Mononuclear cell (primary cell): ENCODE data around the gene CNBP. TPM values are rescaled to one million over a fixed set of nuclear protein-coding genes. Genes with fewer than 3 reads are reported as not detected.
"Not testable (repeated sequence)": the region's sequence is repeated elsewhere in the genome, so short reads cannot be mapped to it uniquely, and the experiment has no call there.

ENCODE experiments used
- H3K27me3 ChIP-seq: 2 replicates; pipeline ENCODE4 v1.6.0; 2011; ENCODE audit warnings: low read length, control low read depth; ENCODE audit not compliant: insufficient read depth
- H3K4me1 ChIP-seq: 2 replicates; pipeline ENCODE4 v1.5.1; 2011; ENCODE audit warnings: mild to moderate bottlenecking, low read length, control low read depth; ENCODE audit not compliant: insufficient read depth
- H3K4me3 ChIP-seq: 2 replicates; pipeline ENCODE4 v1.5.1; 2011; ENCODE audit warnings: mild to moderate bottlenecking, low read length, moderate library complexity
- H3K9me3 ChIP-seq: 2 replicates; pipeline ENCODE4 v1.5.1; 2011; ENCODE audit warnings: low read depth, mild to moderate bottlenecking, control low read depth, low read length
- total RNA-seq: library from RNA; depleted of rRNA; stranded (reverse); fragments of >200 nt; gene quantifications from one replicate; pipeline ENCODE4 v1.2.3, GENCODE V29; 2012

CNBP gene
- total RNA-seq, 1 donor: 353 TPM

DNA sequence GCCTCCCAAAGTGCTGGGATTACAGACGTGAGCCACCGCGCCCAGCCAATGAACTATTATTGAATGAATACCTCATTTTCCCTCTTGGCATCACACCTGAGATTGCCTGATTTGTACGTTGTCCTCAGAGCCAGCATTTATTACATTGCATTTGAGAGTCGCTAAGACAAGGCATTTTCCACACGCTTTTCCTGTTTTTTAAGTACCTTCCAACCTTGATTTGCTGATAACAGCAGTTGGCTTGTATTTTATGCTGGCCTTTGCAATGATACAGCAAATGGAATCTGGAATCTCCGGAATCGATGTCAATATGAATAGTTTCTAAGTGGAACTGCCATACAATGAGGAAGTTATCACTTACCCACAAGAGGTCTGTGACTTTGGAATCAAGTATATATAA, 15.7 kb upstream of the CNBP start:
- no peaks in the 10 kb centered on the region for H3K9me3 ChIP-seq
- H3K27me3 ChIP-seq: no peaks in the 10 kb centered on the region
- no peak overlapping the region for H3K4me3 ChIP-seq
- H3K4me1 ChIP-seq: peaks cover 32% of the 10 kb centered on the region

DNA sequence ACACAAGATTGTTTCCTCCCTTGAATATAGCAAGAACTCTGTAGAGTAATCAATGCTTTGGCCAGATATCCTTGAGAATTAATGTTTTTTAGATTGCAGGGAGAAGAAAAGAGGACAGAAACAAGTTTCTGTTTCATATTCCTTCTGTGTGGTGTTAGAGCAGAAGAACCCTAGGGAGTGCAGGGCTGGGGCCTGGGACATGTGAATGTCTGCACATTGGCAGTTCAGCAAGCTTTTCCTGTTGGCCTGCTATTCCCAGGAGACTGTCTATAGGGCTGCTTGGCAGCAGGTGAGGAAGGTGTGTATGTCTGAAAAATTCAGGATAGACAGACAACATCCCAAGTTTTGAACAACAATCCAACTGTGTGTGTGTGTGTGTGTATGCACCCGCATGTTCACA, 13.6 kb upstream of the CNBP start:
- peaks cover 32% of the 10 kb centered on the region for H3K4me1 ChIP-seq
- no peaks in the 10 kb centered on the region for H3K9me3 ChIP-seq
- H3K4me3 ChIP-seq: no peak overlapping the region
- H3K27me3 ChIP-seq: no peaks in the 10 kb centered on the region

DNA sequence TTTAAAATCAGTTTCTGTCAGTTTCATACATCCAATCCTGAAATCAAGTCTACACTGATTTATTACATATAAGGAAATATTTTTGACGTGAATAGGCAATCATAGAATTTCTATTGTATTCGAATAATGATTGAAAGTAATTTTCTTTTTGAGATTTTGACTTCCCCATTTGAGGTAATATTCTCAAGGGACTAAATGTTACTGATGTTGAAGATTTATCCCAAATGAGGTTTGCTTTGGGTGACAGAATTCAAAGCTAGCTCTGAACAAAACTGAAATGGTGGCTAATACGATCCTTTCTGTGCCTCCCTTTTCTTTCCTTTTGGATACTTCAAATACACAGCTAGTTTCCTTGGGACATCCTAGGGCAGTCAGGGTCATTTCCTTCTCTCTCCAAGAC, 12.9 kb upstream of the CNBP start:
- no peaks in the 10 kb centered on the region for H3K9me3 ChIP-seq
- H3K4me1 ChIP-seq: peaks cover 32% of the 10 kb centered on the region
- no peaks in the 10 kb centered on the region for H3K27me3 ChIP-seq
- H3K4me3 ChIP-seq: no peak overlapping the region

DNA sequence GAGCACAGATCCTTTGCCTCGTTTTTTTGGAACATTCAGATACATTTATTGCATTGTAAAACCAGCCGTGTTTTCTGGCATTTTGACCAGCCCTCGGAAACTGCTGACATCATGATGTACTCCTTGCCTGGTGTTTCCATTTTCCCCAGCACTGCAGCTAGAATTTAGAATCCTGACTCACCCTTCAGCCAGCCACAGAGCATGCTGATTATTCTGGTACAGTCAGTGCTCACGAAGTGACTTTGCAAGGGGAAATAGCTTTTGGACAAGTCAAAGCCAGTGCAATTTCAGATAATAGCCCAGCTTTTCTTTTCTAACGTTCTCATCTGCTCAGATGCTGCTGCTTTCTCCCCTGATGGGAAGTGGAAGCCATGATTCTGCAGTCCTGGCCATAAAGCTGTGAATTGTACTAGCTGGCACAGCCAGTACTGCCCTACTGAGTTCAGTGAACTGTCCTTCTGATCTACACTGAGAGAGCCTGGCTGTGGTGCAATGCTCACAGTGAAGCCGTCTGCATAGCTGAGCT, 12.1 kb upstream of the CNBP start:
- Histone ChIP-seq H3K9me3 (no peaks in the 10 kb centered on the region), H3K4me1 (peaks cover 32% of the 10 kb centered on the region), H3K27me3 (no peaks in the 10 kb centered on the region), H3K4me3 (no peak overlapping the region)

DNA sequence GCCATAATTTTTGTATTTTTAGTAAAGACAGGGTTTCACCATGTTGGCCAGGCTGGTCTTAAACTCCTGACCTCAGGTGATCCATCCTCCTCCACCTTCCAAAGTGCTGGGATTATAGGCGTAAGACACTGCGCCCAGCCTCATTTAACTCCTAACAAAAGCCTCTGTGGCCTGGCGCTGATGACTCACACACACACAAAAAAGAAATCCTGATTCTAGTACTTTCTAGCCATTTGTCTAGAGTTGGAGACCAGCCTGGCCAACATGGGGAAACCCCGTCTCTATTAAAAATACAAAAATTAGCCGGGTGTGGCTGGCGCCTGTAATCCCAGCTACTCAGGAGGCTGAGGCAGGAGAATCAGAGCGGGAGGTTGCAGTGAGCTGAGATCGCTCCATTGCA, 6.1 kb upstream of the CNBP start:
- not testable (repeated sequence) for H3K27me3 ChIP-seq

DNA sequence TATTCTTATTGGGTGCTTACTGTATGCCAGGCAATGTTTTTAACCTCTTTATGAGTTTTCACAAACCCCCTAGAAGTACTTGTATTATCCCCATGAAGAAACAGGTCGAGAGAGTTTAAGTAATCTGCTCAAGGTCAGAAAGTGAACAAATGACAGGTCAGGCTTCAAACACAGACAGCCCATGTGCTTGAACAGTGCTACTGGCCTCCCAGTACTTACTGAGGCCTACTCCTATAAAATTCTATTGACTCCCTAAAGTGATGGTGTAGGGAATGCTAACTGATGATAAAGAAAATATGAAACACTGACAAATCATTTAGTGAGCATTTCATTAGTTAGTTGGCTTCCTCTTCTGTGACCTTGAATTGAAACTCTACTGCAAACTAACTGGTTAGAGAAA, 4.2 kb upstream of the CNBP start:
- Histone ChIP-seq H3K9me3 (no peaks in the 10 kb centered on the region), H3K27me3 (no peaks in the 10 kb centered on the region), H3K4me1 (peaks cover 30% of the 10 kb centered on the region), H3K4me3 (no peak overlapping the region)

More for the DNA sequence above, 6.1 kb upstream of the CNBP start:
- H3K4me3 ChIP-seq, H3K9me3 ChIP-seq: not testable (repeated sequence)
- peaks cover 22% of the 10 kb centered on the region for H3K4me1 ChIP-seq

DNA sequence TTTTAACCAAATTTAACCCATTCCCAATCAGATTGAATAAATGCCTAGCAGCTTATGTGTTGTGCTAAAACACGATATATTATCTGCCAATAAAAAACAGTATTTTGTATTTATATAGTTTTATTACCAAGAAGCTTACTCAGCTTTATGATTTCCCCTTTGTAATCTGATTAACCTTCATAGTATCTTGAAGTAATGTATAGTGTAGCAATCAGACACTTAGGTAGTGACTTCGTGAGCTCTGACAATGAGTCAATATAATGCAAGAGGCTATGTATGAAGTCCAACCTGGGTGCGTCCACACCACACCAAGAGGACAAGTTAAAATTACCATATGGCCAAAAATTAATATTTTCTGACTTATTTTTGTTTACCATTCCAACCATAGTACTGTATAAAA, 2.1 kb upstream of the CNBP start:
- peaks cover 42% of the 10 kb centered on the region for H3K4me1 ChIP-seq
- H3K4me3 ChIP-seq: no peak overlapping the region
- no peaks in the 10 kb centered on the region for H3K9me3 ChIP-seq
- no peaks in the 10 kb centered on the region for H3K27me3 ChIP-seq

DNA sequence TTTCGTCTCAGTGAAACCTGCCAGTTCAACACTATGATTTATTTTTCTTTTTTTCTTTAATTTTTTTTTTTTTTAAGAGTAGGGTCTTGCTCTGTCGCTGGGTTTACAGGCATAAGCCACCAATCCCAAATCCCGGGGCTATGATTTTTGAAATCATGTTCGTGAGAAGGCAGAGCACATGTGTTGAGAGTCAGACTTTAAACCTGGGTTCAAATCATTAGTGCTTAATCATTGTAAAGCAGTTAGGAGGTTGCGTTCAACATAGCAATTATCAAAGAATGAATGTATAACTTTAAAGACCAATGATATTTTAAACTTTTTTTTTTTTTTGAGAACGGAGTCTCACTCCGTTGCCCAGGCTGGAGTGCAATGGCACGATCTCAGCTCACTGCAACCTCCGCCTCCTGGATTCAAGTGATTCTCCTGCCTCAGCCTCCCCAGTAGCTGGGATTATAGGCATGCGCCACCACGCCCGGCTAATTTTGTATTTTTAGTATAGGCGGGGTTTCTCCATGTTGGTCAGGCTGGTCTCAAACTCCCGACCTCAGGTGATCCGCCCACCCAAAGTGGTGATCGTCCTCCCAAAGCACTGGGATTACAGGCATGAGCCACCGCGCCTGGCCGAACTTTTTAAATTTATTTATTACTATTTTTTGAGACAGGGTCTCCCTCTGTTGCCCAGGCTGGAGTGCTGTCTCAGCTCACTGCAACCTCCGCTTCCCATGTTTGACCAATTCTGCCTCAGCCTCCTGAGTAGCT, 1.3 kb upstream of the CNBP start:
- H3K9me3 ChIP-seq: not testable (repeated sequence)
- H3K4me3 ChIP-seq: peak overlapping the region; percentile 99
- peaks cover 49% of the 10 kb centered on the region for H3K4me1 ChIP-seq

DNA sequence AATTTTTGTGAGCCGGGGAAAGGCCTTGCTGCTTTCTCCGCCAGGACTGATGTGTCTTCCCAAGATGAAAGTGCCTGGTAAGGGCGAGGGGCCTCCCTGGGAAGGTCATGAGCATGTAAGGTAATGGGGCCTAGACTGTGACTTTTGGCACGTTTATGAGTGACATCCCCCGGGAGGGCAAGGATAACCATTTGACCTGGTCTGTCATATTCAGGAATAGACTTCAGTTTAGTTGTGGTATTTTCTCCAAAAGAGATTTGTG, 631 bp upstream of the CNBP start:
- peaks cover 55% of the 10 kb centered on the region for H3K4me1 ChIP-seq
- peak overlapping the region; percentile 99 for H3K4me3 ChIP-seq
- no peaks in the 10 kb centered on the region for H3K9me3 ChIP-seq
- no peaks in the 10 kb centered on the region for H3K27me3 ChIP-seq

More for the DNA sequence above, 1.3 kb upstream of the CNBP start:
- not testable (repeated sequence) for H3K27me3 ChIP-seq

DNA sequence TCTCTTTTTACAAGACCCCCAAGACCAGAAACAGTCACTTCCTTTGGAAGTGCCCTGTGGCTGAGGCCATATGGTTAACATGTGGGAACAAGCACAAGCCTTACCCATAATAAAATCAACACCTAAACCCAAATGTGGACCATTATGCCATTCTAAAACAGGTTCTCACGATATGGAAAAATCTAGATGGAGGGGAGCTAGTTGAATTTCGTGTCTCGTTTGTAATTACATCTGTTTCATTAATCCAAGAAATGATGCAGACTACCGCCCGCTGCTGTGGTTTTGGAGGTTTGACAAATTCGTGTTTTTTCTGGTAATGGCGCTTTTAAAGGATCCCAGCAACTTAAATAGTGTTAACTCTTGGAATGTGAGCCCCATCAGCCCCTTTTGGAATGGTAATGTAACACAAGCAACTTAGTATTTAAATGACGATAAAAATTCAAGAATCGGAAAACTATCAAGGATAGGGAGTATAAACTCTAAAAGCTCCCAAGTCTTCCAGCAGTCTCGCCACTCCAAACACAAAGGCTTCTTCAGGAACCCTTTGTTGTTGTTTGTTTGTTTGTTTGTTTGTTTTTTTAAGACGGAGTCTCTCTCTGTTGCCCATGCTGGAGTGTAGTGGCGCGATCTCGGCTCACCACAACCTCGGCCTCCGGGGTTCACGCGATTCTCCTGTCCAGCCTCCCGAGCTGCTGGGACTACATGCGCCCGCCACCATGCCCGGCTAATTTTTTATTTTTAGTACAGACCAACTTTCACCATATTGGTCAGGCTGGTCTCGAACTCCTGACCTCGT, 1.1 kb downstream of the CNBP start:
- no peaks in the 10 kb centered on the region for H3K27me3 ChIP-seq
- H3K4me3 ChIP-seq: peak overlapping the region; percentile 99
- H3K4me1 ChIP-seq: peaks cover 70% of the 10 kb centered on the region
- H3K9me3 ChIP-seq: no peaks in the 10 kb centered on the region

DNA sequence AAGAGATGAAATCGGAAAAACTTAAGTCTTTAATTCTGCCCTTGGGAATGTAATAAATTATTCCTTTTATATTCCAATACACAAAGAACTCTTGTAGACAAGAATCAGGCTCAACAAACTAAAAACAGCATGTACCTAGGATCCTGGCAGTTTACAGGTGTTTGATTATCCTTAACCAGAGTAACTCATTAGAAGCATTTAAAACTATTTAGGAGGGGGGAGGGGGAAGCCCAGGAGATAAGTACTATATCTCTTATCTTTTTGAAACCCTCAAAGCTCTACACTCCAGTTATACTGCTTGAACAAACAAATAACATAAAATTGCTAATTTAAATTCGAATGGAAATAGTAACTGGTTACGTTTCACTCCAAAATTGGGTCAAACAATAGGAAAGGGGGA, 1.9 kb downstream of the CNBP start:
- peaks cover 64% of the 10 kb centered on the region for H3K4me1 ChIP-seq
- H3K9me3 ChIP-seq: no peaks in the 10 kb centered on the region
- peak overlapping the region; percentile 99 for H3K4me3 ChIP-seq
- H3K27me3 ChIP-seq: no peaks in the 10 kb centered on the region

DNA sequence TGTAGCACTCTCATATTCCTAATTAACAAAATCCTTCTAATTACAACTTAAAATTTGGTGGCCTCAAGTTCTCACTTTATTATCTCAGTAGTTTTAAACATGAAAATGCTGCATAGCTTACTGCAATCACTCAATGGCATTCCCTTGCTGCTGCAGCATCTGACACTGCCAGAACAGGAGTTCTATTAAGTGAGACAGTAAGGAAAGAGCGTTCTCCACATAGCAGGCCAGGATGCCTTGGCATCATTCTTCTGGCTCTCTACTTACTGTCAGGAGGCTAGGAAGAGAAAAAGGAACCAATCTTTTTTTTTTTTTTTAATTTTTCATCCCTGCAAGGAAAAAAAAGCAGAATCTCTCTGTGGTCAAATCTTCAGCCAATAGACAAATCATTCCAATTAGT, 3.2 kb downstream of the CNBP start:
- Histone ChIP-seq H3K4me1 (peaks cover 65% of the 10 kb centered on the region), H3K9me3 (no peaks in the 10 kb centered on the region), H3K27me3 (no peaks in the 10 kb centered on the region), H3K4me3 (no peak overlapping the region)

DNA sequence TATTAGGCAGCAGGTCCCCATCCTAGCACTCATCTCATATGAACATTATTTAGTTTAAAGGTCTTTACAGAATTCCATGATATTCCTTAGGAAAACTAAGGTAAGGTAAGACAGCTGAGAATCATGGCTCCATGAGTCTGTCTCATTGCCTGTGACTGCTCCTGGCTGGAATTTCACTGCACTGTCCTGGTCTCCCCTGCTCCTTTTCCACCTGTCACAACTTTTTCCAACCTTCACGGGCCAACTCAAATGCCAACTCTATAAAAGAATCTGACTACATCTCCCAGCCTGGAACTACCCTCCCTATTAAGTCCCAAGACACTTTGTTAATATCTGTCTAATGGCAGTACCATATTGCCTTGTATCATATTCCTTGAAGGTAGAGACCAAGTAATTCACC, 7.6 kb downstream of the CNBP start:
- H3K9me3 ChIP-seq: no peaks in the 10 kb centered on the region
- no peaks in the 10 kb centered on the region for H3K27me3 ChIP-seq
- peaks cover 63% of the 10 kb centered on the region for H3K4me1 ChIP-seq
- H3K4me3 ChIP-seq: no peak overlapping the region

DNA sequence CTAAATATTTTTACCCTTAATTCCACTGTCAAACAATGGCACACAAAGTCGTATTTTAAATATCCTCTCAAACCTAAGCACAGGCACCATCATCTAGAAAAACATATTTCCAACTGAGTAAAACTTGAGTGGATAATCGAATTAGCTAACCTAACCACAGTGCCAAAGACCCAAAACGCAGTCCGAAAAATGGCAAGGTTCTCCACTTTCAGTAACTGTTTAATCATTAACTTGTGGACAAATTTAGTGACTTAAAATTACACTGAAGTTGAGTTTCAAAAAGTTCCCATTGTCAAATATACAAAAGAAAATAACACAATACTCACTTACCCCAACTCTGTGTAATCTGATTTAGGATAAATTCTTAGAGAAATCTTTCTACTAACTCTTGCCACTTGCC, 10.0 kb downstream of the CNBP start:
- Histone ChIP-seq H3K9me3 (no peaks in the 10 kb centered on the region), H3K4me1 (peaks cover 41% of the 10 kb centered on the region), H3K4me3 (no peak overlapping the region), H3K27me3 (no peaks in the 10 kb centered on the region)

DNA sequence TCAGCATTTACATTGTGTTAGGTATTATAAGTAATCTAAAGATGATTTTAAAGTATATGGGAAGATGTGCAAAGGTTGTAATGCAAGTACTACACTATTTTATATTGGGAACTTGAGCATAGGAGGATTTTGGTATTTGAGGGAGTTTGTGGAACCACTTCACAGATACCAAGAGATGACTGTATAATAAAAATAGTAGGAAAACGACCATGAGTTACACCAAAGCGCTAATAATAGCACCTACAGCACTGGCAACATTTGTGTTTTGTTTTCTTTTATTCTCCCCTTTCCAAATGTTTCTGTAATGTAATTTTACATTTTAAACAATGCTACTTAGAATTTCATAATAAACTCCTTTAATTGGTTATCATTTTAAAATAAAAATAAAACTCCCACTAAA, 10.5 kb downstream of the CNBP start:
- Histone ChIP-seq H3K4me1 (peaks cover 37% of the 10 kb centered on the region), H3K27me3 (no peaks in the 10 kb centered on the region), H3K9me3 (no peaks in the 10 kb centered on the region), H3K4me3 (no peak overlapping the region)
